ENCODE measurements around the gene KRT12. TPM values are rescaled to one million over a fixed set of nuclear protein-coding genes. Genes with fewer than 3 reads are reported as not detected.

Gene KRT12
- total RNA-seq = not detected in 2 replicates

DNA sequence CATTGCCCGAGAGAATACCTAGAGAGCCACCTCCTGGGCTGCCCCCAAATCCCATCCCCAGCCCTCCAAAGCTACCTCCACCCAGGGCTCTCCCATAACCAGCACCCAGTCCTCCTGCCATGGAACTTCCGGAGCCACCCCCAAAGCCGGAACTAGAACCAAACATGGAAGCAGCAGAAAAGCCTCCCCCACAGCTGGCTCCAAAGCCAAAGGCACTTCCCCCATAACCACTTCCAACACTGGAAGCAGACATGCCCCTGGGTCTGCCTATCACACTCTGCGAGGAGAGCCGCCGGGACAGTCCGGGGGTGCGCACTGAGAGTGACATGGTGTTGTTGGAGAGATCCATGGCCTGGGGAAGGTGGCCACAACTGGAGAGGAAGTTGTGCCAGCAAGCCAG lies at the start of gene KRT12:
Gene KRT12, minus strand, starts transcription at position 386 of the 400 bp plus-strand sequence. Its CDS starts 37 bp downstream, at position 349.

DNA sequence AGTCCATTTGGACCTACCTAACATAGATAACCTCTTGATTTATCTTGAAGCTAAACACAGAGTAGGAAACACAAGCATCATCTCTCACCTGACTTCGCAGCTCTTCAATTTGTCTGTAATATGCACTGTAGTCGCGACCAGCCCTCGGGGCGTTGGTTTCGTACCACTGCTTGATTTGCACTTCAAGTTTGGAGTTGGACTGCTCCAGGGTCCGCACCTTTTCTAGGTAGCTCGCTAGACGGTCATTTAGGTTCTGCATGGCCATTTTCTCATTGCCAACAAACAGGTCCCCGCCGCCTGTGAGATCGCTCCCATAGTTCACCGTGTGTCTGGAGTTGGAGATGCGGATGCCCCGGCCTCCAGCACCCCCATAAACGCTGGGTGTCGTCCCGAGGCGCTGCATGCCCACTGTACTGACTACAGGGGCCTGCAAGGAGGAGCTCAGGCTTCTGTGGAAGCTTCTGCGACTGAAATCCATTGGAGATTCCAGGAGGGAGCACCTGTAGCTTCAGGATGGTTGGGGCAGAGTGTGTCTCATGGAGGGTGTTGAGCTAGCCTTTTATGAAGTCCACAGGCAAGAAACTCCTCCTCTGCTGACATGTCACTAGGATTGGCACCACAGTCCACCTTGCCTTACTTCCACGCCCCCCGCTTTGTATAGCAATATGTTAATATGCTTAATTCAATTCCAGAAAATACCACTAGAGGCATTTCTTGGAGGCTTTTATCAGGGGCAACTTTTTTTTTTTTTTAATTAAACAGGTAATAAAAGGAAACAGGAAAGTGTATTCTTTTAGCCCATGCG lies 17.9 kb upstream of the KRT12 start, which contains the start of gene KRT20:
Gene KRT20, minus strand, starts transcription at position 535 of the 805 bp plus-strand sequence. Its CDS starts 57 bp downstream, at position 478.

GRCh38 chr17:40822132-40822812 lies 44.8 kb downstream of the KRT12 start, which contains the start of gene KRT10:
KRT10 (minus strand) TSS chr17:40822614; CDS start chr17:40822585, 29 bp downstream.

Other genes starting within 250 kb of the KRT12 start
- gene SMARCE1, start 219.4 kb downstream of the KRT12 start, total RNA-seq = 94.0 and 121 TPM in 2 replicates
- 1.6 TPM in 2 replicates for gene KRT222, start 202.0 kb downstream of the KRT12 start, total RNA-seq
- gene KRT24, start 163.5 kb downstream of the KRT12 start, total RNA-seq = 573 and 600 TPM in 2 replicates
- gene KRT25, start 111.9 kb downstream of the KRT12 start, total RNA-seq = not detected in 2 replicates
- under 0.01 TPM in 1 of 2 replicates, not detected in the other for gene KRT26, start 95.0 kb downstream of the KRT12 start, total RNA-seq
- gene KRT27, start 84.7 kb downstream of the KRT12 start, total RNA-seq = 0.79 TPM in 1 of 2 replicates, not detected in the other
- gene KRT28, start 67.3 kb downstream of the KRT12 start, total RNA-seq = not detected in 2 replicates
- gene KRT10, start 44.6 kb downstream of the KRT12 start, total RNA-seq = 5.1 and 9.8 TPM in 2 replicates
- not detected in 2 replicates for gene KRT20, start 18.0 kb upstream of the KRT12 start, total RNA-seq
- gene KRT23, start 70.4 kb upstream of the KRT12 start, total RNA-seq = 0.79 and 1.4 TPM in 2 replicates
- not detected in 2 replicates for gene KRT39, start 99.7 kb upstream of the KRT12 start, total RNA-seq
- gene KRT40, start 117.1 kb upstream of the KRT12 start, total RNA-seq = not detected in 2 replicates
- not detected in 2 replicates for gene KRTAP3-3, start 126.9 kb upstream of the KRT12 start, total RNA-seq
- gene KRTAP3-2, start 132.7 kb upstream of the KRT12 start, total RNA-seq = not detected in 2 replicates
- gene KRTAP3-1, start 141.9 kb upstream of the KRT12 start, total RNA-seq = not detected in 2 replicates
- gene KRTAP1-5, start 160.0 kb upstream of the KRT12 start, total RNA-seq = not detected in 2 replicates
- not detected in 2 replicates for gene KRTAP1-4, start 163.0 kb upstream of the KRT12 start, total RNA-seq
- not detected in 2 replicates for gene KRTAP1-3, start 167.7 kb upstream of the KRT12 start, total RNA-seq
- not detected in 2 replicates for gene KRTAP1-1, start 174.2 kb upstream of the KRT12 start, total RNA-seq
- not detected in 2 replicates for gene KRTAP2-1, start 180.1 kb upstream of the KRT12 start, total RNA-seq
- gene KRTAP2-2, start 188.0 kb upstream of the KRT12 start, total RNA-seq = not detected in 2 replicates
- gene KRTAP2-3, start 192.9 kb upstream of the KRT12 start, total RNA-seq = 2.3 TPM in 1 of 2 replicates, not detected in the other
- gene KRTAP2-4, start 198.7 kb upstream of the KRT12 start, total RNA-seq = not detected in 2 replicates
- not detected in 2 replicates for gene KRTAP4-7, start 216.9 kb upstream of the KRT12 start, total RNA-seq
- not detected in 2 replicates for gene KRTAP4-8, start 230.9 kb upstream of the KRT12 start, total RNA-seq
- gene KRTAP4-16, start 235.0 kb upstream of the KRT12 start, total RNA-seq = not detected in 2 replicates
- not detected in 2 replicates for gene KRTAP4-9, start 238.2 kb upstream of the KRT12 start, total RNA-seq